GM18868 (cell line): ENCODE data around the gene N4BP2L2.
"Not testable (repeated sequence)": the region's sequence is repeated elsewhere in the genome, so short reads cannot be mapped to it uniquely, and the experiment has no call there.

Experiments used
- ATAC-seq: cut with Tn5 transposase; IDR thresholded peaks from one replicate; pipeline ENCODE4 v1.9.1; 2021; ENCODE audit warnings: mild to moderate bottlenecking, moderate library complexity; ENCODE audit not compliant: unreplicated experiment

Gene N4BP2L2

DNA sequence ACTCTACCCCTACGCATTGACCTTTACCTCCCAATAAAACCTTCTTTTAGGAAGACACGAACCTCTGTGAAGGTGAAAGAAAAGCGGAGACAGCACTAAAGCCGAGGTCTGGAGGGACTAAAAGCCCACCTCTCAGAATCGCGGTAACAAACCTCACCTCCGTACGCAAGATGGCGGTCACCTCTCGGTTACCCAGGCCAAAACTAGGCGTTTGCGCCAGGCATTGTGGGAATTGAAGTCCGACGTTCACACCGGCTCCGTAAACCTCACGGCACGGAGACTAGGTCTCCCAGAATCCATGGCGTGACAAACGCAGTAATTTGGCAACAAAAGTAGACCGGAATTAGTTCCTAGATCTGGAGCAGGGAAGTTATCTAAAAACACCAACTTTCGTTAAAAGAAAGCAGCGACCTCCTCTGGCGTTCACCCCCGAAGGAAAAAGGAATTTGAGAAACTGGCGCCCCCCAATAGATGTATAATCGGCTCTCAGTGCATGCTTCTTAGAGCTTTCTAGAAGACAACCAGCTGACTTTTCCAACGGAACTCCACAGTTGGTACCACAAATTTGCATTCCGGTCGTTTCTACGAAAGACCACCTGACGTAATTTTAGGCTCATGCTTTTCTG is at the start of gene N4BP2L2:
N4BP2L2 (minus strand) TSS at position 175 of the 626 bp plus-strand sequence. CDS start 1,768 bp downstream, outside the sequence.
- ATAC-seq = peak; percentile 97

DNA sequence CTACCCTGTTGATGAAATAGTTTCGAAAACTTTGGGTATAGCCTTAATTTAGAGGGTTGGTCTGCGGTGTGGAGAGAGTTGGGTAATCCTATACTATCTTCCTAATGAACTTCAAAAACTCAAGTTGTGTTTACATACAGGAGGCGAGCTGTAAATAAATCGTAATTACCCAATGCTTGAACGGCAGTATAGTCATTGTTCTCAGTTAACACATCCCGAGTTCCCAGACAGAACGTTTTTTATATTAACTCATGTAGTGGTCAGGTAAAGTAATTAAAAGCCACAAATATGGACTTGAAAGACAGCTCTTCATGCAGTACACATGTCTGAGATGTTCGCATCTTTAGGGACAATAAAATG is 49.2 kb upstream of the N4BP2L2 start:
- ATAC-seq = no peak

DNA sequence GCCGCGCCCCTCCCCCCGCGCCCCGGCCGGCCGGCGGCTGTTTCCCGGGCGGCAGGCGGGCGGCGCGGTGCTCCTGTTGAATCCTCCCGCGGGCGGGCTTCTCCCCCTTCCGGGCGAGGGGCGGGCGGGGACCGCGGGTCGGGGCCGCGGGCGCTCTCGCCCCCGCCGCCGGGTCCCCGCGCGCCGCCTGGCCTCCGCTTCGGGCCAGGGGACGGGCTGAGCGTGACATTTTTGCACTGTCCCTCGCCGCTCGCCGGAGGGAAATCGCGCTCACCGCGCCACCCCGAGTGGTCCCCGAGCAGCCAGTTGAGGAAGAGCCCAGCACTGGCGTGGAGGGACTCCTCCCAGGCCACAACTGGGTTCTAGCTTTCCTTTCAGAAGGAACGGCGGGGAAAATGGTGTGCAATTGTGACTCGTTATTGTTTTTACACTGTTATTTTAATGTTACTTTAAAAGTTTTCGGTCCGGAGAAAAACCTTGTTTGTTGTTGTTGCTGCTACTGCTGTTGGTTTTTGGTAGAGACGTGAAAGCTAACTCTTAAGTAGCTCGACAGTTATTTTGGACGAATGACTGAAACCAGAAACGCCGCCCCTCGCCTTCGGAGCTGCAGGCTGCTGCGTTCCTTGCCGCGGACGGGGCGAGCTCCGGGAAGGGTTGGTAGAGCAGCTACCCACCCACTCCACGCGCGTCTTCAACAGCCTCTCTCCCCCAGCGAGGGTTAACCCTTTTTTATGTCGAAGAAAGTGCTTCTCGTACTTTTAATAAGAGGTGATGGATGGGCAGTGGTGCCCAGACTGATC is 48.6 kb upstream of the N4BP2L2 start:
- peak; percentile 39 for ATAC-seq

DNA sequence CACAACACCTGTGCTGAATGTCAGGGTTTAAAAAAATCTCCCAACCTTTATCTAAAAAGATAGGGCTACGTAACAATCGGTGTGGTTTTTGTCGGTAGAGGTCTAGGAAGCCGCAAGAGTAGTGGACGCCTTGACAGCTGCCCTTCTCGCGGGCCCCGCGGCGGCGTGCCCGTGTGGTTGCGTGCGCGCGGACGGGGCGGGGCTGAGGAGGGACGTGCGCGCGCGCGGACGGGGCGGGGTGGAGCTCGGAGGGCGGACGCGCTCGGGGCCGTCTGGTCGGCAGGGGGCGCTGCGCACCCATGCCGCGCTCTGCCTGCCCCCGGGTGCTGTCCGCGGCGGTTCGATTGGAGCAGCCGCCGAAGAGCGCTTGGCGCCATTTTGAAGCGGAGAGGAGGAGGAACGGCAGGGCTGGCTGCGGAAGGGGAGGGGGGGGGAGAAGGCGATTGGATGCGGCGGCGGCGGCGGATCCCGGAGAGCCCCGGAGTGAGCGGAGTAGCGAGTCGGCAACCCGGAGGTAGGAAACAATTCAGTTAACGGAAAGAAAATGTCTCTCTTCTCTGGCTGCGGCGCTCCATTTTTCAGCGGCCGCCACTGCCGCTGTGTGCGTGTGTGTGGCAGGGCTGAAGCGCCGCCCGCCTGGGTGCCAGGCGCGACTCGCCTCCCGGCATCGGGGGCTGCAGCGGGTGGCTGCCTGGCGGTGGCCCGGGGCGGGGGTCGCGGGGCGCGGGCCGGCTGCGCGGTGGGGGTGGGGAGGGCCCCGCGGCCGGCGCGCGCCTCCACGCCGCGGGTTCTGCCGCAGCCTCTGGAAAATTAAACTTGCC is 47.7 kb upstream of the N4BP2L2 start, which contains the start of gene PDS5B:
PDS5B (plus strand) TSS at position 373 of the 821 bp plus-strand sequence. CDS start 62,321 bp downstream, outside the sequence.
- peak; percentile 86 for ATAC-seq

DNA sequence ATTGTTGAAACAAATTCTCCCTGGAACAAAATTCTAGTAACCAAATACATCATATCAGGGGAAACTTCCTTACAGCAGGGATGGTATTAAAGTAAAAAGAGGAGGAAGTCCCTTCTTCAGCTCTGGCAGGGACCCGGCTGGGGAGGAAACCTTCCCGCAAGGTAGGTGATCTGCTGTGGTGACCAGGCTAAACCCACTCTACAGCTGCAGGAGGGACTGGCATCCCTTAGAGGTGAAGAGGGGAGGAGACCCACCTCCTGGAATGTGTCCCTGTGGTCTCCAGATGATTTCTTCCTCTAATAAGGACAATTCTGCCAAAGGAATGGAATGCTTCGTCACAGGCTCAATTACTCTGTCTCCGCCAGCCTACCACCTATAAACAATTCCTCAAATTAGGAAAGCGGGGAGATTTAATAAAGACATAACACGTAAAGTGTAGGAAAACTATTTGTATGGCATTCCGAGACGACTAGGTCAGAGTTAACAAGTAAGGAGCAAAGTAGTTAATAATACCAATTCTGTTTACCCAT is 47.0 kb upstream of the N4BP2L2 start:
- ATAC-seq = no peak

DNA sequence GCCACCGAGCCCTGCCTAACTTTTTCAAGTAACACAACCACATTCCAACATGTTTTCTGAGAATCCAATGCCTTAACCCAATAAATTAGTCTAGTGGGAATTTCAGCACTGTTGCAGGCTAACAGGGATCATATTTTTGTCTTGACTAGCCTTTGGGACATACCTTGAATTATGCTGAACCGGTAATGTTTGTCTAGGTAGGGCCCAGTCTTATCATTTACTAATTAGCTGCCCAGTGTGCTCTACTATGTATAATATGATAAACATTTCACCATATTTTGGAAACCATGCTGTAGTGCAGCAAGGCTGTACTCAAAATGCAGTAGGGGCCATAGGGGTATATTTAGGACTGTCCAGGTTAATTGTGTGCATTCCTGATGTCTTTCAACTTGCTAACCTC is 44.4 kb upstream of the N4BP2L2 start:
- no peak for ATAC-seq

DNA sequence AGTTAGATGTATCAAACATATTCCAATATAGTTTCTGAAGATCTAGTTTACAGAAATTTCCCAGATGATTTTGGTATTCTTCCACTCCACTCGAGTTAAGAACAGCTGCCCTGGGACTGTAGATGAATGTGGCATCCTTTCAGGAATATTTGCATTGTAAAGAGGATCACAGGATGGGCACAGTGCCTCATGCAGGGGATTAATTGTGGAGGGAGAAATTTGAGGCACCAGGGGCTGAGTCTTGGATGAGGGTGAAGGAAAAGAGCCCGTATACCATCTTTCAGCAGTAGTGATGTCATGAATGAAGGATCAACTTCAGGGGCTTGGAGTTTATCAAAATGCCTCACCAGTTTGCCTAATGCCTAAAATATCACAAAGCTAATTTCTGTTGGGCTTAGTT is 43.7 kb upstream of the N4BP2L2 start:
- no peak for ATAC-seq

DNA sequence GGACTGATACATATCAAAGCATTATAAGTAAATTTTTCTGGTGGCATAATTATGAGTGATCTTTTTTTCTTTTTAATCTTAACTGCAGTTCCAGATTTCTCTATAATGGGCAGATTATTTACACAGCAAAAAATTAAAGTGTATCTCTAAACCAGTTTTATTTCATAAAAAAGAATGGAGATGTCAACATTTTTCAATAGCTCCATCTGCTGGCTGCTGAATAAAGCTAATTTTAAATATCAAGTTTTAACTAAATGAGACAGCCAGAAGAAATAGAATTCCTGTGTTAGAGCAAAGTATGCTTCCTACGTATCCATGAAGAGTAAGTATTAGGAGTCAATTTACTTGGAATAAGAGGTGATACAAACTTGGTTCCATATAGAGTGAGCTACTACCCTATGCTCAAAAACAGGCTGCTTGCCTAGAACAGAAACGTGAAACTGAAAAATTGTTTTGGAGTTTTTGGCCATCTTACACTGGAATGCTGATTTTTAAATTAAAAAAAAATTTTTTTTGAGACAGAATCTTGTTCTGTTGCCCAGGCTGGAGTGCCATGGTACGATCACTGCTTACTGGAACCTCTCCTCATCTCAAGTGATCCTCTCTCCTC is 42.7 kb upstream of the N4BP2L2 start:
- ATAC-seq = no peak

DNA sequence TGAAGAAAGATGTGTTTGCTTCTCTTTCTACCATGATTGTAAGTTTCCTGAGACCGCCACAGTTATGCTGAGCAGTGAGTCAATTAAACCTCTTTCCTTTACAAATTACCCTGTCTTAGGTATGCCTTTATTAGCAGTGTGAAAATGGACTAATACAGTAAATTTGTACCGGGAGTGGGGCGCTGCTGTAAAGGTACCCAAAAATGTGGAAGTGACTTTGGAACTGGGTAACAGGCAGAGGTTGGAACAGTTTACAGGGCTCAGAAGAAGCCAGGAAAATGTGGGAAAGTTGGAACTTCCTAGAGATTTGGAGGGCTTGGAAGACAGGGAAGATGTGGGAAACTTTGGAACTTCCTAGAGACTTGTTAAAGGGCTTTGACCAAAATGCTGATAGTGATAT is 38.4 kb upstream of the N4BP2L2 start:
- no peak for ATAC-seq

DNA sequence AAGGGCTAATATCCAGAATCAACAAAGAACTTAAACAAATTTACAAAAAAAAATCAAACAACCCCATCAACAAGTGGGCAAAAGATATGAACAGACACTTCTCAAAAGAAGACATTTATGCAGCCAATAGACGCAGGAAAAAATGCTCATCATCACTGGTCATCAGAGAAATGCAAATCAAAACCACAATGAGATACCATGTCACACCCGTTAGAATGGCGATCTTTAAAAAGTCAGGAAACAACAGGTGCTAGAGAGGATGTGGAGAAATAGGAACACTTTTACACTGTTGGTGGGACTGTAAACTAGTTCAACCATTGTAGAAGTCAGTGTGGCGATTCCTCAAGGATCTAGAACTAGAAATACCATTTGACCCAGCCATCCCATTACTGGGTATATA is 37.1 kb upstream of the N4BP2L2 start:
- not testable (repeated sequence) for ATAC-seq

DNA sequence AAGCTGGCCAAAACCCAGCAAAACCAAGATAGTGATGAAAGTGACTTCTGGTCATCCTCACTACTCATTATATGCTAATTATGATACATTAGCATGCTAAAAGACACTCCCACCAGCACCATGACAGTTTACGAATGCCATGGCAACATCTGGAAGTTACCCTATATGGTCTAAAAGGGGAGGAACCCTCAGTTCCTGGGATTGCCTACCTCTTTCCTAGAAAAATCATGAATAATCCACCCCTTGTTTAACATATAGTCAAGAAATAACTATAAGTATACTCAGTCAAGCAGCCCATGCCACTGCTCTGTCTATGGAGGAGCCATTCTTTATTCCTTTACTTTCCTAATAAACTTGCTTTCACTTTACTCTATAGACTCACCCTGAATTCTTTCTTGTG is 22.2 kb upstream of the N4BP2L2 start:
- not testable (repeated sequence) for ATAC-seq

DNA sequence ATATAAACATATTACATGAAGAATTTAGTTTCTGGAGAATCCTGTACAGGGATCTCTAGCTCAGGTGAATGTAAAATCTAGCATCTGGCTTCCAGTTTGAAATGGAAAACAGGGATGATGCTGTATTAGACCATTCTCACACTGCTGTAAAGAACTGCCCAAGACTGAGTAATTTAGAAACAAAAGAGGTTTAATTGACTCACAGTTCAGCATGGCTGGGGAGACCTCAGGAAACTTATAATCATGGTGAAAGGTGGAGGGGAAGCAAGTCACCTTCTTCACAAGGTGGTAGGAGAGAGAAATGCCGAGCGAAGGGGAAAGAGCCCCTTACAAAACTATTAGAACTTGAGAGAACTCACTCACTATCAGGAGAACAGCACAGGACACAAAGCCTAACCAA is 17.0 kb upstream of the N4BP2L2 start:
- ATAC-seq = no peak

DNA sequence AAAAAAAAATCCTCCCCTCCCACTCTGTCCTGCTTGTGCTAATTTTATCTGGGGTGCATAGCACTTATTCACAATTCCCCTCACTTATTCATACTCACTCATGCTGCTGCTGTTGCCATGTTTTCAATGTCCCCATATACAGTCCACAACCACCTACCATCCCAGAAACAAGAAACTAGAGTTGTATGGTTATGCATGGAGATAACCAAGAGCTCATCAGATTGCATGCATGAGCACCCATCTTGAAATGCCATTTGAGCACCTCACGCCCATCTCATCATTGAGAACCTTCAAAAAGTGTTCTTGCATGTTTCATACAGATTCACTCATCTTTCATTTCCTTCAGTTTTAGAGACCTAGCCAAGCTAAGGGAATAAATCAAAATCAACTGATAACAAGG is 15.1 kb upstream of the N4BP2L2 start:
- ATAC-seq = no peak

DNA sequence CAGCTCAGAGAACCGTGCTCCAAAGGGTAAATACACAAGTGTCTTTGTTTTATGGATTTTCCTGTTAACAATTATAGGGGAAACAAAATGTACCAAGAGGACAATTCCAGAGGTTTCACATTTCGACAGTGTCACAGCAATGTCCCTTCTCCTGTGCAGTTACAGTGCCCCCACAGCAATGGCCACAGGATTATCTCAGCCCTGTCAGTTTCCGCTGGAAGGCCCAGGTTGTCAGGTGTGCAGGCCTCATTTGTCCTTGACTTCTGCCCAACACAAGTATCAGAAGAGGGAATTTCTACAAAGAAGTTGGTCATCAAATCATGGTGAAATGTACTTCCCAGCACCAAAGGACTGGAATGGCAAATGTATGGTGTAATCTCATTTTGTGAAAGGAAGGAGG is 11.2 kb upstream of the N4BP2L2 start:
- ATAC-seq = no peak

DNA sequence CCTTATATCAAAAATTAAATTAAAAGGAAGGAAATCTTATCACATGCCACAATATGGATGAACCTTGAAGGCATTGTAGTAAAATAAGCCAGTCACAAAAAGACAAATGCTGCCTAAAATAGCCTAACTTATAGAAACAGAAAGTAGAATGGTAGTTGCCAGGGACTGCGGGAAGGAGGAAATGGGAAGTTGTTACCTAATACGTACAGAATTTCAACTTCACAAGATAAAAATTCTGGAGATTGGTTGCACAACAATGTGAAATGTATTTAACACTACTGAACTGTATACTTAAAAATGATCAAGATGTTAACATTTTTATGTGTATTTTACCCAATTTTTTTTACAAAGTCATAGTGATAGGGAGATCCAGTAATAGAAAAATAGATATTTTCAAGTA is 10.2 kb upstream of the N4BP2L2 start:
- ATAC-seq = no peak

DNA sequence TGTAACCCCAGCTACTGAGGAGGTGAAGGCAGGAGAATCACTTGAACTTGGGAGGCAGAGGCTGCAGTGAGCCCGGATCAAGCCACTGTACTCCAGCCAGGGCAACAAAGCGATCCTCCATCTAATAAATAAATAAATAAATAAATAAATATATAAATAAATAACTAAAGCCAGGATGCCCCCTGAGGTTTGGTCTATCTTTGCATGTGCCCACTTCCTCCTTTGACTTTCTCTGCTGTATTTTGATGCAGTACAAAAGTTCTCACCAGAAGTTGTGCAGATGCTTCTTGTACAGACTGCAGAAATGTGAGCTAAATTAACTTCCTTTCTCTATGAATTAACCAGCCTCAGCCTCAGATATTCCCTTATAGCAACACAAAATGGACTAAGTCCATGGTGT is 6.5 kb upstream of the N4BP2L2 start:
- ATAC-seq = no peak

DNA sequence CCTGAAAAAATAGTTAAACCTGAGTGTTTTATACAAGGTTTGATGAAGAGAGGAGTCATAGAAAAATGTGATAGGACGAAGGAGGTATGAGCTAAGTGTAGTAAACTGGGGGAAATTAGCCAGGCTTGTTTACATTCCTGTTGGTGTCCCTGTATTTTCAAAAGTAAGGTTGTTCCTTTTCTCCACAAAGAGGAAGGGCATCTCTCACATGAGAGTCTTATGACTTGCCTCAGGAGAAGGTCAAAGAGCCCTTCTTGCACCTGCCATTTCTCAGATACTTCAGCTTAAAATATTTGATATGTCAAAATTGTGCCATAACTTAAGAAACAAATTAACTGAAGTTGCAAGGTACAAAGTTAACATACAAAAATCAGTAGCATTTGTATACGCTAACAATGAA is 3.6 kb upstream of the N4BP2L2 start:
- no peak for ATAC-seq

DNA sequence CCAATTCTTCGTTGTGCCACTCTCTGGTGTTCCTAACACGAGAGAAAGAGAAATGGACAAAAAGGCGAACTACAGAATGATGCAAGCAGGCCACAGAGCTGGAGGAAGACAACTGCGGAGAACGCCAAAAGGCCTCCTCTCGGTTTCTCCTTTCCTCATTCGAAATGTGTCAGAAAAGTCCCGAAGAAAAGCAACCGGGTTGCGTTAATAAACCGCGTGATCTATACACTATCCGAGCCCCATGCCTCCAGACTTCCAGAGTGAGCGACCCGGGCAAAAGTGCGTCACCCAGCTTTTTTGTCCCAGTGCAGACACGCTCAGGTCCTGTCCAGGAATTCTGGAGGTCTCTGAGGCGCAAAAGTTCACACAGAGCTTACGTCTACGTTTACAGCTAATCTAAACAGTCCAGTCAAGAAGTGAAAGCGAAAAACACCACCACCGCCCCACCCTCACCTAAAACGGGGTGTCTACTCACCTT is 413 bp downstream of the N4BP2L2 start:
- peak; percentile 79 for ATAC-seq

DNA sequence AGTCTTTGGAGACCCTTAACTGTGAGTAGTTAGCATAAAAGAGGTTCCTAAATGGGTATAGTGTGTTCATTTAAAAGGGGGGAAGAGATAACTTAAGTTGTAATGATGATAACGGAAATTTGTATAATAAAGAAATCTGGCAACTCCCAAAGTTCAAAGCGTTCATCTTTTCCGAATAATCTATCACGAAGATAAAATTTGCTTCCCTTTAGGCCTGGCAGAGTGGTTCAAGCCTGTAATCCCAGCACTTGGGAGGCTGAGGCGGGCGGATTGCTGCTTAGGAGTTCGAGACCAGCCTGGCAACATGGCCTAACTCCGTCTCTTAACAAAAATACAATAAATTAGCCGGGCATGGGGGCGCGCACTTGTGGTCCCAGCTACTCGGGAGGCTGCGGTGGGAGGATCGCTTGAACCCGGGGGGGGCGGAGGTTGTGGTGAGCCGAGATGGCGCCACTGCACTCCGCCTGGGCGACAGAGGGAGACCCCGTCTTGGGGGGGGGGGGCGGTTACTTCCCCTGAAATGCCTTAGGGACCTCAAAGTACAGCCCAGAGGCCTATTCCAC is 934 bp downstream of the N4BP2L2 start:
- no peak for ATAC-seq

DNA sequence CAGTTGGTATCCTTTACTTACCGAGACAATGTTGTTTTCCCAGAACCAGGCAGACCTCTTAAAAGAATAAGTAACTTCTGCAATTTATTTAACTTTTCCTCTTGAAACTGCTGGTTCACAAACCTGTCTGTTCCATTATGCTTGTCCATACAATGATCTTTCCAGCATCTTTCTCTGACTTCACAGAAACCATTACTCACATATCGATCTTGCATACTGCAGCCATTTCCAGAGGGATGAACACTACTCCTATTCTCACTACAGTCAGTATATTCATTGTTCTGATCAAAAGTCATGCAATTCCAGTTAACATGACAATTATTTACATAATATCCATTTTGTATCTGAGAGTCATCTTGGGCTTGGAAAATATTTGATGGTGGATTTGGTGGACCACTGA is 2.8 kb downstream of the N4BP2L2 start:
- no peak for ATAC-seq
